Measurements from ENCODE around the gene UPP2. TPM values are rescaled to one million over a fixed set of nuclear protein-coding genes. Genes with fewer than 3 reads are reported as not detected.

The UPP2 gene
- 1.7 TPM for total RNA-seq

- DNase-seq = no peak
These were observed at the start of gene UPP2 for GRCh38 chr2:158101384-158101926. Gene UPP2 (plus strand): TSS chr2:158101876. CDS start chr2:158102064, 188 bp downstream.

GRCh38 chr2:158052761-158053160, 48.9 kb upstream of the UPP2 start:
- DNase-seq = no peak

- no peak for DNase-seq
These were observed 44.8 kb upstream of the UPP2 start for GRCh38 chr2:158056875-158057274.

GRCh38 chr2:158060160-158060834, 41.4 kb upstream of the UPP2 start:
- DNase-seq = no peak

- DNase-seq = no peak
These were observed 40.7 kb upstream of the UPP2 start for GRCh38 chr2:158060835-158061435.

- no peak for DNase-seq
These were observed 39.9 kb upstream of the UPP2 start for GRCh38 chr2:158061763-158062162.

- DNase-seq = no peak
These were observed 35.5 kb upstream of the UPP2 start for GRCh38 chr2:158066046-158066713.

GRCh38 chr2:158071018-158071417, 30.7 kb upstream of the UPP2 start:
- DNase-seq = no peak

GRCh38 chr2:158072361-158072760, 29.3 kb upstream of the UPP2 start:
- DNase-seq = no peak

GRCh38 chr2:158079672-158080071, 22.0 kb upstream of the UPP2 start:
- DNase-seq = no peak

- DNase-seq = no peak
These were observed 13.6 kb upstream of the UPP2 start for GRCh38 chr2:158088093-158088492.

- no peak for DNase-seq
These were observed 12.4 kb upstream of the UPP2 start for GRCh38 chr2:158089322-158089721.

GRCh38 chr2:158091647-158092046, 10.0 kb upstream of the UPP2 start:
- DNase-seq = no peak

- no peak for DNase-seq
These were observed 7.1 kb upstream of the UPP2 start for GRCh38 chr2:158094487-158095092.

- DNase-seq = no peak
These were observed 6.4 kb upstream of the UPP2 start for GRCh38 chr2:158095269-158095668.

GRCh38 chr2:158095912-158096311, 5.8 kb upstream of the UPP2 start:
- DNase-seq = no peak

- no peak for DNase-seq
These were observed 4.2 kb upstream of the UPP2 start for GRCh38 chr2:158097481-158097880.

GRCh38 chr2:158098178-158098577, 3.5 kb upstream of the UPP2 start:
- DNase-seq = no peak

GRCh38 chr2:158099716-158100115, 2.0 kb upstream of the UPP2 start:
- no peak for DNase-seq

- no peak for DNase-seq
These were observed 1.3 kb upstream of the UPP2 start for GRCh38 chr2:158100411-158100810.

- no peak for DNase-seq
These were observed 770 bp downstream of the UPP2 start for GRCh38 chr2:158102446-158102845.

GRCh38 chr2:158103411-158104012, 1.8 kb downstream of the UPP2 start:
- no peak for DNase-seq

- DNase-seq = no peak
These were observed 3.2 kb downstream of the UPP2 start for GRCh38 chr2:158104903-158105302.

All from occipital lobe (tissue), 2 donors.